Fibroblast of the aortic adventitia (primary cell): ENCODE measurements around the gene NHLRC2. TPM values are rescaled to one million over a fixed set of nuclear protein-coding genes. Genes with fewer than 3 reads are reported as not detected.
"Not testable (repeated sequence)": the region's sequence is repeated elsewhere in the genome, so short reads cannot be mapped to it uniquely, and the experiment has no call there.

Source experiments
- DNase-seq: peaks from one replicate; pipeline ENCODE4 v3.0.0-alpha.2; 2010; ENCODE audit warnings: low read depth
- H3K4me3 ChIP-seq: 2 replicates; pipeline ENCODE4 v1.5.1; 2011; ENCODE audit warnings: low read depth, mild to moderate bottlenecking, control low read depth, low read length, moderate library complexity
- CTCF ChIP-seq: IDR thresholded peaks from 2 replicates; pipeline ENCODE4 v1.5.1; 2011; ENCODE audit warnings: mild to moderate bottlenecking, low read length, control low read depth, inconsistent platforms; ENCODE audit not compliant: insufficient read depth
- total RNA-seq: library from RNA; depleted of rRNA; stranded (reverse); fragments of >200 nt; gene quantifications from 2 replicates; pipeline ENCODE4 v1.2.3, GENCODE V29; 2012; ENCODE audit warnings: low replicate concordance

NHLRC2 gene
- total RNA-seq, 1 donor = 26.3 TPM

DNA sequence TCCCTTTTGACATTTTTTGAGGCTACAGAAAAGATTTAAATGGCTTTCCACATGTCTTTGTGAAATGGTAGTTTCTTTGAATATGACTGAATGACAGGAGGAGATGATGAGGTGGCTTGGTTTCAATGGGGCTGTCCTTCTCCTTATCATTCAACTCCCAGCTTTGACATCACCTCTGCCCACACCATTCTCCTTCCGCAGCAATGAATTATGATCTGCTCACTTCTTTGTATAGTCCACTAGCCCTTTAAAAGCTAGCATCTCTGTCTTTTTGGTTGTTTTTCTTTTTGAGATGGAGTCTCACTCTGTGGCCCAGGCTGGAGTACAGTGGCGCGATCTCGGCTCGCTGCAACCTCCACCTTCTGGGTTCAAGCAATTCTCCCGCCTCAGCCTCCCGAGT is 32.3 kb upstream of the NHLRC2 start:
- no peak overlapping the region for H3K4me3 ChIP-seq
- TF ChIP-seq CTCF = no peak
- DNase-seq = no peak

DNA sequence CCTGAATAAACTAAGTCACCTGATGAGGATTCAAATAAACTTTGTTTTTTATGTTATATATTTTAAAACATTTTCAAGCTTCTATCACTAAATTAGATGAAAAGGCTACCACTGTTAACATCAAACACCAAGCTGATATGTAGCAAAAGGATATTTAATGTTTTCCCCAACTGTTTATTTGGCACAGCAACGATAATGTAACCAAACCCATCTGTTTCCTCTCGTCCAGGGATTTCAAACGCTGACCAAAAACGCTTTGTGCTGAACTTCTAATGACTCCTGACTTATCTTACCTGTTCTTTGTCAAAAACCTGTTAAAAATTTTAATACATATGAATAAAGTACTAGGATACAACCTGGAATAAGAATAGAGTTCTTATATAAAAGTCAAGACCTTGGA is 31.1 kb upstream of the NHLRC2 start:
- DNase-seq = no peak
- no peak for TF ChIP-seq CTCF
- no peak overlapping the region for H3K4me3 ChIP-seq

GRCh38 chr10:113825791-113826190 is 28.7 kb upstream of the NHLRC2 start:
- no peak for TF ChIP-seq CTCF
- H3K4me3 ChIP-seq = no peak overlapping the region
- DNase-seq = no peak

DNA sequence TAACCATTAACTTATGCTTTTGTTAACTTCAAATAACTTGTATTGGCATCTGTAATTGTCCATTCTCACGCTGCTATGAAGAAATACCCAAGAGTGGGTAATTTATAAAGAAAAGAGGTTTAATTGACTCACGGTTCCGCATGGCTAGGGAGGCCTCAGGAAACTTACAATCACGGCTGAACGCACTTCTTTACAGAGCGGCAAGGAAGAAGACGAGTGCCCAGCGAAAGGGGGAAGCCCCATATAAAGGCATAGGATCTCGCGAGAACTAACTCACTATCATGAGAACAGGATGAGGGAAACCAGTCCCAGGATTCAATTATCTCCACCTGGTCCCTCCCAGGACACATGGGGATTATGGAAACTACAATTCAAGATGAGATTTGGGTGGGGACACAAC is 25.9 kb upstream of the NHLRC2 start:
- H3K4me3 ChIP-seq, DNase-seq: not testable (repeated sequence)

GRCh38 chr10:113842171-113842570 is 12.3 kb upstream of the NHLRC2 start:
- TF ChIP-seq CTCF = no peak
- no peak for DNase-seq
- no peak overlapping the region for H3K4me3 ChIP-seq

GRCh38 chr10:113843972-113844485 is 10.4 kb upstream of the NHLRC2 start:
- no peak for TF ChIP-seq CTCF
- DNase-seq = no peak
- no peak overlapping the region for H3K4me3 ChIP-seq

- TF ChIP-seq CTCF = no peak
- DNase-seq = no peak
These were observed 8.4 kb upstream of the NHLRC2 start for GRCh38 chr10:113846036-113846435.

More at GRCh38 chr10:113846036-113846435, 8.4 kb upstream of the NHLRC2 start:
- no peak overlapping the region for H3K4me3 ChIP-seq
